SH-SY5Y (cell line): ENCODE measurements around the gene GRID2.

Experiments
- GATA2 ChIP-seq: IDR thresholded peaks from 2 replicates; pipeline ENCODE4 v1.6.1; 2011; ENCODE audit warnings: mild to moderate bottlenecking, low read depth, low read length
- GATA3 ChIP-seq: IDR thresholded peaks from 2 replicates; pipeline ENCODE4 v1.6.1; 2011; ENCODE audit warnings: low read depth, mild to moderate bottlenecking, low read length, moderate library complexity

DNA sequence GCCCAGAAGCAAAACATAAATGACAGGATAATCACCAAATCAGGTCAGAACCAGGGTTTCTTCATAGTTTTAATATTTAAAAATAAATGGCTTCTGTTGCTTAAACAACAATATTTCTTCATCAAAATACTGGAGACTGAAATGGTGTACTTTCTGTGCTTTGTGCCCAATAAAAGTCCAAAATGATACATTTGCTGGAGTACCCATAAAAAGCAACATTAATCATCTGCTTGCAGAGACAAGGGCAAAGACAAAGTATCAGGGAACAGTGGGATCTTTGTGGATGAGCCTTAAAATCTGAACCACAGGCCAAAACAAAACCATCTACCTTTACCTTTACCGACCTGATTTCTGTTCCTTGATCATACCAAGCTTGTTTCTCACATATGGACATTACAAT lies 840.9 kb downstream of the GRID2 start:
- no peak for TF ChIP-seq GATA3
- no peak for TF ChIP-seq GATA2
